Heart left ventricle (tissue), 16 donors: ENCODE results near the gene LOXL4. TPM values are rescaled to one million over a fixed set of nuclear protein-coding genes. Genes with fewer than 3 reads are reported as not detected.

Source experiments
- ATAC-seq, 4 donors: fragments of 200-7000 bp; cut with Tn5 transposase; one replicate each; pipeline ENCODE4 v1.9.1; 2020 to 2022; ENCODE audit warnings: moderate library complexity in 4 of 4, mild to moderate bottlenecking in 3 of 4, moderate number of reproducible peaks in 1 of 4
- DNase-seq, 5 donors: peaks; one replicate each; pipeline ENCODE4 v3.0.0-alpha.2; 2020
- H3K27ac ChIP-seq, 12 donors: fragments of 200-600 bp; sonication (generic) in 4 of 12; one replicate each; pipeline versions ENCODE4 v1.5.0 to v1.8.0; 2016 to 2022; ENCODE audit warnings: mild to moderate bottlenecking in 2 of 12
- H3K27me3 ChIP-seq, 9 donors: fragments of 200-600 bp; sonication (generic) in 2 of 9; one replicate each; pipeline versions ENCODE4 v1.5.1 to v1.8.0; 2016 to 2022; ENCODE audit warnings: mild to moderate bottlenecking in 3 of 9
- H3K36me3 ChIP-seq, 9 donors: fragments of 200-600 bp; sonication (generic) in 2 of 9; one replicate each; pipeline versions ENCODE4 v1.5.0 to v1.8.0; 2018 to 2022; ENCODE audit warnings: mild to moderate bottlenecking in 2 of 9
- H3K4me1 ChIP-seq, 12 donors: fragments of 200-600 bp; sonication (generic) in 4 of 12; one replicate each; pipeline versions ENCODE4 v1.5.0 to v1.8.0; 2016 to 2022; ENCODE audit warnings: mild to moderate bottlenecking in 3 of 12
- H3K4me3 ChIP-seq, 12 donors: fragments of 200-600 bp; sonication (generic) in 4 of 12; one replicate each; pipeline versions ENCODE4 v1.5.0 to v1.8.0; 2017 to 2022; ENCODE audit warnings: mild to moderate bottlenecking in 9 of 12, moderate library complexity in 4 of 12
- H3K9me3 ChIP-seq, 12 donors: fragments of 200-600 bp; sonication (generic) in 4 of 12; one replicate each; pipeline versions ENCODE4 v1.5.0 to v1.8.0; 2016 to 2022; ENCODE audit warnings: mild to moderate bottlenecking in 1 of 12
- POLR2A ChIP-seq, 2 donors: fragments of 450-650 bp; IDR thresholded peaks; one replicate each; pipeline ENCODE4 v1.6.1; 2017; ENCODE audit warnings: antibody characterized with exemption in 2 of 2, mild to moderate bottlenecking in 2 of 2, moderate library complexity in 2 of 2
- WGBS, 4 donors: extraction: QIAGEN DNeasy Blood & Tissue Kit in 2 of 4; methylation state at CpG; one replicate each; pipeline versions ENCODE4 v1.1.5 to v1.1.7; 2013 to 2018; 5-methylcytosine and 5-hydroxymethylcytosine counted together
- intact Hi-C, 10 donors: fragments of 100-400 bp; cut with DNase I; formaldehyde crosslinking; loops; one replicate each; pipeline versions ENCODE4 v1.11.1 to v1.14.2; 2022
- polyA plus RNA-seq, 2 donors: library from polyadenylated mRNA; stranded (reverse); fragments of 200-250 nt; gene quantifications; one replicate each; pipeline ENCODE4 v1.2.3, GENCODE V29; 2013
- total RNA-seq, 9 donors: library from RNA; depleted of rRNA in 2 of 9; stranded (reverse); fragments of >200 nt in 2 of 9; fragmentation: NEBNext Ultra II Directional in 3 of 9; extraction: Animal tissue kit (Norgen Biotek cat#: 25700) in 3 of 9; gene quantifications; one replicate each; pipeline versions ENCODE4 v1.1.0 to v1.2.4, GENCODE V29; 2016 to 2023
- TF ChIP-seq, protein P1 (sequence below), 12 donors: fragments of 200-600 bp; sonication (generic) in 4 of 12; IDR thresholded peaks; one replicate each; pipeline versions ENCODE4 v1.5.0 to v1.8.0; 2018 to 2022; ENCODE audit warnings: antibody characterized with exemption in 12 of 12, mild to moderate bottlenecking in 5 of 12
- donor health status: ischemic (EF 13 %, LVEDD 7.1; RV severe dilation, severe dysfunction).
- donor health status: healthy with polysubstance abuse.
- donor health status: DM: no; HTN: yes; CAD: no.
- donor health status: DM: no; HTN: no; CAD: no.
- donor health status: ischemic (EF 25% LVEDD 6.9; RV normal size, moderate dysfunction).
- donor health status: ischemic (EF 25% LVEDD 5.7; RV mildly dilated, moderate dysfunction).
- donor health status: healthy.
- donor health status: DM: yes; HTN: yes; CAD: no.
- donor health status: ischemic (EF 35%, LVEDD 5.7; RV mildly dilated, moderate dysfunction).
- donor health status: nonischemic (EF 11% LVEDD 7.7; RV severe dilation, severe dysfunction).
- donor health status: DM: yes; HTN: yes; CAD: no.
- donor health status: PGD.
- donor health status: ischemic (EF 29% LVEDD 5.4; RV normal size, mild dysfunction).
- donor health status: nonischemic (EF 23%, LVEDD 6.1; RV moderate dilation, normal function).

Gene LOXL4
- total and polyA plus RNA-seq, 11 donors: 0.88 to 68.8 (median 1.7) TPM

DNA sequence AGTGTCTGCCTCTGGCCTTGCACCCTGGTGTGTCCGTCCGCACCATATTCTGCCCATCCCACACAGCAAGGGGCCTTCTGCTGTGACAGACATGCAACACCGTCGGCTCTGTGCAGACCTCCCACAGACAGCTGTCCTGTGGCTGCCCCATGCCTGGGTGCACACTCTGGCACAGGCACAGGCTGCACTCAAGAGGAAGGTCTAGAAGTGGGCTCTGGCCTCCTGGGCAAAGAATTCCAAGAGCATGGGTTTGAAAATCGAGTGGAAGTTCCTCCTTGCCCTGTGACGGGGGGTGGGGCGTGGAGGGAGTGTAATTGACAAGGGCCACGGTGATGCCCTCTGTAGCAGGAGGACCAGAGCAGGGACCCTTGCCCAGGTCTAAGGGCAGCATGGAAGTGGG is 4.3 kb upstream of the LOXL4 start:
- Histone ChIP-seq H3K27me3 (peaks cover 0 to 17% (median 0%) of the 10 kb centered on the region in 9 donors), H3K4me1 (peaks cover 0 to 28% (median 20%) of the 10 kb centered on the region in 12 donors), H3K36me3 (no peaks in the 10 kb centered on the region), H3K9me3 (no peaks in the 10 kb centered on the region), H3K4me3 (no peak overlapping the region), H3K27ac (no peak overlapping the region)
- ATAC-seq (no peak), DNase-seq (no peak)
- intact Hi-C loops: loop anchor here in 1 of 10 donors (2.0 kb wide), 1 partner anchor 35 kb away; no protein-coding TSS in a partner anchor
- WGBS, 4 donors: 66 to 91% (median 84%) methylated on average over 7 to 8 of the region's 8 CpGs
- TF ChIP-seq POLR2A (IDR thresholded peaks at IDR 0.05): no peak
- TF ChIP-seq, protein P1, sequence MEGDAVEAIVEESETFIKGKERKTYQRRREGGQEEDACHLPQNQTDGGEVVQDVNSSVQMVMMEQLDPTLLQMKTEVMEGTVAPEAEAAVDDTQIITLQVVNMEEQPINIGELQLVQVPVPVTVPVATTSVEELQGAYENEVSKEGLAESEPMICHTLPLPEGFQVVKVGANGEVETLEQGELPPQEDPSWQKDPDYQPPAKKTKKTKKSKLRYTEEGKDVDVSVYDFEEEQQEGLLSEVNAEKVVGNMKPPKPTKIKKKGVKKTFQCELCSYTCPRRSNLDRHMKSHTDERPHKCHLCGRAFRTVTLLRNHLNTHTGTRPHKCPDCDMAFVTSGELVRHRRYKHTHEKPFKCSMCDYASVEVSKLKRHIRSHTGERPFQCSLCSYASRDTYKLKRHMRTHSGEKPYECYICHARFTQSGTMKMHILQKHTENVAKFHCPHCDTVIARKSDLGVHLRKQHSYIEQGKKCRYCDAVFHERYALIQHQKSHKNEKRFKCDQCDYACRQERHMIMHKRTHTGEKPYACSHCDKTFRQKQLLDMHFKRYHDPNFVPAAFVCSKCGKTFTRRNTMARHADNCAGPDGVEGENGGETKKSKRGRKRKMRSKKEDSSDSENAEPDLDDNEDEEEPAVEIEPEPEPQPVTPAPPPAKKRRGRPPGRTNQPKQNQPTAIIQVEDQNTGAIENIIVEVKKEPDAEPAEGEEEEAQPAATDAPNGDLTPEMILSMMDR (IDR thresholded peaks at IDR 0.05): no peak

DNA sequence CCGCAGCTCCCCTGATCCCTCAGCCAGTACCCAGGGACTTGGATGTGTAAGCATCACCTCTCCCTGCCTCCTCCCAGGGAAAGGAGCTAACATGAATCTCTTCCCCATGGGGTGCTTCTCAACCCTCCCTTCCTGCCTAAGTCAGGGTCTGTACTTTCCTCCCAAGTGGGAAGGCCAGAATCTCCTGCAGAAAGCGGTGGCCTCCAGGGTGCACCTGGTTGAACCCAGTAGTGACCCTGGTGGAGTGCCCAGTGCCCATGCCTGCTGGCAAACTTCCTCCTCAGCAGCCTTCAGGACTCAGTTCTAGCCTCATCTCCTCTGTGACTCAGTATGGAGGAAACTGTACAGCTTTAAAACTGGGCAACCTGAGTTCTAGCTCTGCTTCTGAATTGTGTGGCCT is 2.8 kb upstream of the LOXL4 start:
- Histone ChIP-seq H3K4me1 (peaks cover 0 to 34% (median 22%) of the 10 kb centered on the region in 12 donors), H3K36me3 (no peaks in the 10 kb centered on the region), H3K27ac (no peak overlapping the region), H3K27me3 (peaks cover 0 to 18% (median 0%) of the 10 kb centered on the region in 9 donors), H3K9me3 (no peaks in the 10 kb centered on the region), H3K4me3 (no peak overlapping the region)
- WGBS, 4 donors: 76 to 86% (median 81%) methylated on average over 2 of the region's 2 CpGs
- ATAC-seq (no peak), DNase-seq (no peak)
- intact Hi-C loops: no loop called here
- TF ChIP-seq, protein P1 (IDR thresholded peaks at IDR 0.05): no peak
- TF ChIP-seq POLR2A (IDR thresholded peaks at IDR 0.05): no peak

DNA sequence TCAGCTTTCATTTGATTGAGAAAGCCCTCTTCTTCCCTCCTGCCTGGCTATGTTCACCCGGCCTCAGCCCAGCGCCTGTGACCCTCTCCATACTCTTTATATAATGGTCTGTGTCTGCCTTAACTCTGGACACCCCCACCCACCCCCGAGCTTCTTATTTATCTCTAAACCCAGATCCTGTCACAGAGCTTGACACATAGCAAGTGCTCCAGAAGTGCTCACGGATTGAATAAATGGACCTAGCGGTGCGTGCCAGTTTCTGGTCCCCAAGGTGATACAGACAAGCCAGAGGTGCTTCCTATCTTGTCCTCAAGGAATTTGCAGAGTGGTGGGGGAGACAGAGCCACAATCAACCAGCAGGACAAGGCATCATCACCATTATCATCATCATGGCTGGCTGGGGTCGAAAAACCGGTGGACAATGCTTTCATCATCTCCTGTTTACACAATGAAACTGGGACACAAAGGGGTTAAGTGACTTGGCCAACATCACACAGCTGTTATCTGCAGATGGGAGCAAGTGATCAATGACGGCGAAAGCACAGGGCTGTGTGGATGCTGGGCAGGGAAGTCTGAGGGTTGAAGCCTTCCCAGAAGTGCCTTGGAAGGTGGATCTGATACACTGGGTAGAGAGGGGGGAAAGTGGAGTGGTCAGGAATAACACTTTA is 2.2 kb upstream of the LOXL4 start:
- H3K9me3 ChIP-seq: no peaks in the 10 kb centered on the region
- peaks cover 0 to 18% (median 0%) of the 10 kb centered on the region in 9 donors for H3K27me3 ChIP-seq
- peak overlapping the region in 1 of 12 donors; percentile 15 for H3K4me3 ChIP-seq
- intact Hi-C loops: no loop called here
- DNase-seq (no peak), ATAC-seq (no peak)
- H3K27ac ChIP-seq: peak overlapping the region in 11 of 12 donors; percentile 27 to 89 (median 83)
- TF ChIP-seq POLR2A (IDR thresholded peaks at IDR 0.05): no peak
- TF ChIP-seq, protein P1 (IDR thresholded peaks at IDR 0.05): no peak
- 31 to 43% (median 37%) methylated on average over 10 of the region's 10 CpGs for WGBS, 4 donors
- H3K36me3 ChIP-seq: no peaks in the 10 kb centered on the region
- H3K4me1 ChIP-seq: peaks cover 0 to 34% (median 22%) of the 10 kb centered on the region in 12 donors

DNA sequence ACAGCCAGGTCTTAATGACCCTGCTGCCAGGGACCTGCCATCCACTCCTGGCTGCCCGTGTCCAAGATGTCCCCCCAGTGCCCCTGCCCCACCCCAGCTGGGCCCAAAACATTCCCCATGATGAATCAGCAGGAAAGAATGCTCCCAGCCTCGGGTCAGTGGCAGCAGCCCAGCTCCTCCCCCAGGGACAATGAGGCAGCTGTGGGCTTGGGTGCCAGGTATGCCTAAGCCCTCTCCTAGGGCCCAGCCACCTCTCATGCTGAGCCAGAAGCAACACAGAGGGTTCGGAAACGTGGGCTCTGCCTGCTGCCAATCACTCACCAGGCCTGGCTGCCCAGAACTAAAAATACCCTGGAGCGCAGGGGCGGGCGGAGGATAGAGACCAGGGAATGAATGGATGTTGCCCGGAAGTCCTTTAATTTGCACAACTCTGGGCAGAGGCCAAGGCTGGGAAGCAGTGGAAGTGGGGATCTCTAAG is 1.5 kb upstream of the LOXL4 start:
- DNase-seq: peak; percentile 84 to 92 (median 86)
- peak; percentile 92 to 95 (median 94) for ATAC-seq
- Histone ChIP-seq H3K9me3 (no peaks in the 10 kb centered on the region), H3K36me3 (no peaks in the 10 kb centered on the region), H3K27ac (peak overlapping the region; percentile 56 to 89 (median 86)), H3K4me1 (peaks cover 0 to 34% (median 22%) of the 10 kb centered on the region in 12 donors), H3K4me3 (peak overlapping the region in 2 of 12 donors; percentile 66 to 69), H3K27me3 (peaks cover 0 to 18% (median 0%) of the 10 kb centered on the region in 9 donors)
- 8 to 13% (median 10%) methylated on average over 8 of the region's 8 CpGs for WGBS, 4 donors
- intact Hi-C loops: loop anchor here in 6 of 10 donors (2.0 to 10.0 kb wide), 5 partner anchors 39 to 193 kb away; partner anchors contain the start of gene PYROXD2 (in 1 of the 6)
- TF ChIP-seq POLR2A (IDR thresholded peaks at IDR 0.05): no peak
- TF ChIP-seq, protein P1 (IDR thresholded peaks at IDR 0.05): no peak
